ENCODE results near the gene AGBL4.

Gene AGBL4

DNA sequence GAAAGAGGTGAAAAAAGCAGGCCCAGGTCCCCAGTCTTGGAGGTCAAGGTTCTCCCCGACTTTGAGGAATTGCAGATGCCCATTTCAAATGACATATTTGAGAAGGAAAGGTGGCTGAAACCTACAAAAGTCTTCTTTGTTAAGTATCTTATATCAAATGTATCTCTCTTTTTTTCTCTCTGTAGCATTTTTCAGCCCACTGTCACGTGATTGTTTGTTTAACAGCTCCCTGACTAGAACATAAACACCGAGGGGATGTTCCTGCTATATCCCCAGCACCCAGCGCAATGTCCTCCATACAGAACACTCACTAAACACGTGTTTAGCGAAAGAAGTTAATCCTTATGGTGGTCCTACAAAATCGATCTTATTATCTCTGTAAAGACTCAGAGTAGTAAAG, 1274.7 kb downstream of the AGBL4 start:
- DNase-seq, result no peak

DNA sequence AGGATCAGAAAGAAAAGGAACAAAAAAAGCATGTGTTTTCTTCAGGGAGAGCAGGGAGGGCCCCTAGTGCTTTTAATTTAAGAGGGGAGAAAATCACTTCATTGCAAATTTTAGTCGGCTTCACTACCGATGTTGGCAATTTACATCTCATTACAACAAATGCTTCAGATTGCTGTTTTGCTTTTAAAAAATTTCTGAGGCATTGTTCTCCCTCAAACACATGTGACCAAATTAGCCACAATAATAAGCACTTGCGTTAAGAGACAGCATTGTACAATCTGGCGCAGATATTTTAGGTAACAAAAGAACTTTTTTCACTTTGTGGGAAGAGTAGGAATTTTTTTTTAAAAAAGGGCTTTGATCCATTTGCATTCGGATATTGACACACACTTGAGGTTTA, 1276.8 kb downstream of the AGBL4 start:
- DNase-seq, result no peak

DNA sequence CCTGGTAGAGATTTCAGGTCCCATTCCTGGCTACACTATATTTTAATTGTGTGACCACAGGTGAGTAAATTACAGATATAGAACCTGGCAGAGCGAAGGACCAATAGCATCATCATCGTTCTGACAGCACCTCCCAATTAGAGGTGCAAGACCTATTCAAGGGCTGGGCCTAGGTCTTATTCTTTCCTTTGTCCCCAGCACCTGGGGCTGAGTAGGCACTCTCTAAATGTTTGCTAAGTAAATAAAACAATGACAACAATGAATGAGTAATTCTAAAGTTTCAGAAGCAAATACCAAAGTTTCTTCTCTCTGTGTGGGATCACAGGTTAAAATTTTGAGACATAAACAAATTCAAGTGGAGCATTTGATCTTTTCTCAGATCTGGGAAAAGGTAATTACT, 1279.7 kb downstream of the AGBL4 start:
- DNase-seq, result no peak

DNA sequence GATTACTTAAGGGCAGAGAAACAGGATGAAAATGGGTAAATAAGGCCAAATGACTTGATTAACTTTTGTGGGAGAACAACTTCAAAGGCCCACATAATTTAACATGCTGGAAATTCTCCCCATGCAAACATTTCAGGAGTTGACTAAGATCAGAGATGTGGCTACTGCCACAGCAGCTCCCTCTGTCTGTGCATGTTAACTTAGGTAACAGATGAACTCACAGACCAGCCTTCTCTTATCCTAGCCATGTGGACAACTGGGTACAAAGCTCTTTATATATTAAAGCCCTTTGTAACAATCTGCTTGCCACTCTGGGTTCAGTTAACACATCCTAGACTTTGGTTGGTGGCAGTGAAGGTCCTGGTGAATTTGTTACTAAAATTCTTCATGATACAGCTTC, 1280.3 kb downstream of the AGBL4 start:
- DNase-seq, result no peak

DNA sequence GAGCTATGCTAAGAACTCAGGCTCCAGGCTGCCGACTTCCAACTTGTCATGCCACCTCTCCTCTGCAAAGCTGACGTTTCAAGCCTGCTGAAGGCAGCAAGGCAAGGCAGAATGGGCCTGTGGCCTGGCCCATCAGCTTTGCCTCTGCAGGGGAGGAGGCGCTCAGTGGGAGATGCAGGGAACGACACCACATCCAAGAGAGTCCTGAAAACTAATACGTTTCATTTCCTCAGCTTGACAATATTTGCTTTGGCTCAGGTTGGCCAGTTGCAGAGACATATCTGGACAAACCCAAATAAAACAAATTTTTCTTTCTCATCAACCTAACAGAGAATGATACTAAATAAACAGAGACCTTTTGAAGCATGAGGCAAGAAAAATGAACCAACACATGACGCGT, 1282.4 kb downstream of the AGBL4 start:
- no peak for DNase-seq

DNA sequence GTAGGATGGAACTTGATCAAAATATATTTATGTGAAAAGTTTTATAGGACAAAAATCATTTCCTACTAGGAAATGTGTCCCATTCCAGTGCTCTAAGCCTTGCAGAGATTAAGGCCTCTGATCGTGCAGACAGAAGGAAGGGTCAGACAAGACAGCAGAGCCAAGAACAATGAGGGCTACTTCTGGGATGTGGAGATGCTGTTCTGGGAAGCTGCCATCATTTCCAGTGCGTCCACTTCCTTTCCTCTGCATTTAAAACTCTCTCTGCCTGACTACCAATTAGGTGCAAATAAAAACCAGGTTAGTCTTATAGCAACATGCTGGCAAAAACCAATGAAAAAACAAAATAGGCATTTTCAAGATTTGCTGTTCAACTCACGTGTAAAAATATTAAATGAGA, 1283.1 kb downstream of the AGBL4 start:
- no peak for DNase-seq

DNA sequence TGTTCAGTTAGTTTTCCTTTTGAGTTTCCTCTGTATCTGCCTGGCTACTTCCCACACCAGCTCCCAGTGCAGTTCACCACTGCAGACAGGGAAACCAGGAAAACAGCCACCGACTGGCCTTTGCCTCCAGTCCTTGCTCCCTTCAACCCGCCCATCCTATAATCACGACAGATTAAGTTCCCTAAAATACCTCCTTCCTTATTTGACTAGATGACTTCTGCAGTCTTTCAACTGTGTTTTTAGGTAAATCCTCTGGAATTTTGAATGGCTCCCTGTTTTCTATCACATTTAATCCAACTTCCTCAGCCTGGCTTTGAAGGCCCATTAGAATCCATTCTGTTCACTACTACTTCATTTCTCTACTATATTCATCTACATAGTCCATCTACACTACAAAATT, 1284.7 kb downstream of the AGBL4 start:
- DNase-seq, result no peak

DNA sequence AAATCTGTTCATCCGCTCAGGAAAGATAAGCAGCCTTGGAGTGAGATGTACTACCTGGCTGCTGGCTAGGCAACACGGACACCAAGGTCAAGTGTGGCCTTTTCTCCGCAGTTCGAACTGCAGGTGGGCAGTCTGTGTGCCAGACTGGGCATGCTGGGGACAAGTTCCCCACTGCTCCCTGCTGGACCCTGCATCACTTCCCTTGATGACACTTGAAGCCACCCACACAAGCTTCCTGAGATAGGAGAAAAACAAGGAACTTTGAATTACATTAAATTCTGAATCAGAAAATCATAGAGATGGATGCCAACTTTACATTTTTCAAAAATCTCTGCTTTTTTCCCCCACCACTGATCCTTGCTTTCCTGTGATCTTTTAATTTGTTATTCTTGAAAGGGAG, 1285.4 kb downstream of the AGBL4 start:
- DNase-seq, result no peak

DNA sequence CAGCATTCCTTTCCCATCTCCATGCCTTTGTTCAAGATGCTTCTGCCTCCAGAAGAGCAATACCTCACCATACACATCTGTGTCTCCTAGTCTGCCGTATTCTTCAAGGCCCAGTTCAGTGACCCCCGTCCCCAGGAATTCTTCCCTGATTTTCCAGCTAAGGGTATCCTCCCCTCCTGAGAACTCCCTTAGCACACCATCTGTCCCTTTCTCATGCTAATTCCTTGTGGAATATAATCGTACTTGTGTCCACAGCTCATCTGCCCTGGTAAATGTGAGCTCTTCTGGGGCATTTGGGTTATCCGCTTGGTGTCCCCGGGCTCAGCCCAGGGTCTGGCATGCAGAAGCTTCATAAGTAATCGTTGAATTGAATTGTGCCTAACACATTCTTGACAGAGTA, 1288.0 kb downstream of the AGBL4 start:
- DNase-seq, result no peak

DNA sequence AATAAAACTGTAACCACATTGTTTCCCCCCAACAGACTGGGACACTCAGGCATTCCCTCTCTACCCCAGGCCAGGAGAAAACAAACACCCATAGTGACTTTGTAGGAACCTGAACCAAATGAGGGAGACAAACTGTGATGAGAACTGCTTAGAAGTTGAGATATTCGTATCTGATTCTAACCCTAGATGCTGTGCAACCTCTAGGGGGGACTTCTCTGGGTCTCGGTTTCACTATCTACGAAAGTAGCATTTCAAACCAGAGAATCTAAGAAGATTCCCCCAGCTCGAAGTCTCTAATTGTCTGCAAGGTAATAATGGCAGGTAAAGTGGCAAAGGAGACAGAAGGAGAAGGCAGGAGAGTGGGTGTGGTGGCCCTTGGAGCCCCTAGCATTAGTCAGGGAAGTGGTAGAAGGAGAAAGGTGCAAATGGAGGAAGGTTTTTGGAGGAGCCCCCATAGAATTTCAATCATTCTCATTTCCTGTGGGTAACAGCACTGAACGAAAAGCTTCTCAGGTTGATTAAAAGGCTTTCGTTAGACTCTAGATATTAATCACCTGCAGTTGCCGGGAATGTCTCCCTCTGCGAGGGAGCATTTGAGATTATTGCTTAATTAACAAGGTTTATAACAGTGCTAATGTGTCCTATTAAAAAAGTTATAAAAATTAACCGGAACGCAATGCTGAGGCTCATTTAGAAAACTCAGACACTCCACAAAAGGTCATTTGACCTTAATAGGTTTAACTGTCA, 1293.4 kb downstream of the AGBL4 start:
- DNase-seq, result no peak

DNA sequence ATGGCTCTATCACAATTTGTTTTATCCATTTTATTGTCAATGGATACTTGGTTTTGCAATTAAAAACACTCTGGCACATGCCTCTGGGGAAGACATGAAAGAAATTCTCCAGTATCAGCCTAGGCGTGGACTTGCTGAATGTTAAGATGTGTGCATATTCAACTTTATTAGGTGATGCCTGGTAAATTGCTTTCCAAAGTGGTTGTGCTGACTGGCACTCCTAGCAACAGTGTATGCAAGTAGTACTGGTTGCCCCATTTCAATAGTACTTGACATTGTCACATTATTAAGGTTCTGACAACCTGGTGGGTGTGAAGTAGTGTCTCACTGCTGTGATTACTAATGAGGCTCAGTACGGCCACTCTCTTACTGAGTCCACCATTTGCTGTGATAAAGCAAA, 1295.2 kb downstream of the AGBL4 start:
- DNase-seq, result no peak

DNA sequence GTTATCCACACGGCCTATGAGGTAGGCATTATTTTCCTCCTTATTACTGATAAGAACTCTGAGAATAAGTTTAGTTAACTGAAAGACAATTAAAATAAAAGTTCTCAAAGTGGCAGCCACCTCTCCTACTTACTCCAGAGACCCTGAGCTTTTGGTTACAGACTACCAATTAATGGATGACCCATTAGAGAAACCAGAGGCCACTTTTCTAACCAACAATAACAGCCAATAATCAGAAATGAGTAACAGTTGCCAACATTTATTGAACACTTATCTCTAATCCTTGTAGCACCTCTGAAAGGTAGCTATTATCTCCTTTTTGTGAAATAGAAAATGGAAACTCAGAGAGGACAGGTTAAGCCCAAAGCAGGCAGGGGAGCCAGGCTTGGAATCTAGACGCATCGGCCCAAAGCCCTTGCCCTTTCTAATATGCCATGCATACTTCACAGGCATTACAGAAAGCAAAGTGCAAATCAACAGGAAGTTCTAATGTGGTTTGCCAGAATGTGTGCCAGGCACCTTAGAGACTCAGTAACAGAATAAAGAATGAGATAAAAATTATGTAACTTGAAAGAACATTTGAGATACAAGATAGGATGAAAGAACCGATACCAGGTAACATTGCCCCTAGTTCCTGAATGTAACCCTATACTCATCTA, 1297.1 kb downstream of the AGBL4 start:
- DNase-seq, result no peak

DNA sequence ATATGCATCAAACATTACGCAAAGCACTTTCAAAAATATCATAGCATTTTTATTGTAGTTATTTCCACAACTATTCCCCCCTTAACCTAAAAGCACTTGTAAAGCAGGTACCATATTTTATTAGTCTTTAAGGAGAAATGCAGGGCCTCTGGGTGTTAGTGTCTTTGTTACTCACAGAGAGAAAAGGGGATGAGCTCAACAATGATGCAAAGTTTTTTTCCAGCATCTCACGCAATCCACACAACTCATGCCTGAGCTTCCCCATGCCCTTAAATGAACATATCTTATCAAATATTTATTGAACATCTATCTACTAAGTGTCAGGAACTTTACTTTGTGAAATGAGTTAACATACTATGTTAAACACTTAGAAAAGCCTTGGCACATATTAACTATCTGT, 1297.6 kb downstream of the AGBL4 start:
- DNase-seq, result no peak

DNA sequence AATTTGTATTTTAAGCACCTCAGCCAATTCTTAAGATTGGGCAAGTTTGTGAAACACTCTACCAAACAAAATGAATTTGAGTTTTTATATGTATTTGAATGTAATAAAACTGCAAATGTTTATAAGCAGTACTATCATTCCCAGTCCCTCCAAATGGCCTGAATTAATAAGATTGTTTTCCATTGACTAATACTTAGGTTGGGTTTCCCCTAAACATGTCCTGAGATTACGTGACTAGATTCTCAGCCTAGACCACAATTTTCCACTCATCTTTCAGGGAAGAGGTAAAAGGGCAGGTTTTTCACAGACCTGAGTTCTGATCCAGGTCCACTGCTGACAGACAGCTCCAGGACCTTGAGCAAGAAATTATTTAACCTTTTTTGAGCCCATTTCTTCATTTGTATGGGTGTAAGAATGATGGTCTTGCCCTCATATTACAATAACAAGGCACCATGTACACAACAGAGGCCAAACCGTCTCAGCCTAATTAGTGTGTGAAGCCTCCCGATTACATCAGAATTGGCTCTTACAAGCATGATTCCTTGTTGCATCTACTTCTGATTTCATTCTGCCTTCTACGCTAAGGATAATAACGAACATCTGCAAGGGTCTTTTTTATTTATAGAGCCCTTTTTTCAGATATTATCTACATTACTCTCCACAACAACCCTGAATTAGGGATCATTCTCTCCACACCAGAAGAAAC, 1298.3 kb downstream of the AGBL4 start:
- no peak for DNase-seq

DNA sequence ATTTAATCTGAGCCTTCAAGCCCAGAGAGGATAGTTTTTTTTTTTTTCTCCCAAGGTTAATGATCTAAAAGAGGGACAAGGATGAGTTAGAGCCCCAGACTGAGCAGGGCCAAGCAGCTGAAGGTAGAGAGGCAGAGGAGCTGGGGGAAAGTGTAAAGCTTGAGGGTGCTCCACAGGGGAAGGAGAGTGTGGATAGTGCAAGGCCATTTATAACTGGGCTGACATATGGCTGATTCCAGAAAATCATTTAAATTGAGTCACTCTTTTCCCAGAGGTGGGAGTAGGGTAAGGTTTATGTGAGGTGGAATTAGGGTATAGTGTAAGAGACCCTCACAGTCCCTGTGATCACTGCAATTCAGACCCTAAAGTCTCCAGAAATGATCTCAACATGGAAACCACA, 1302.8 kb downstream of the AGBL4 start:
- DNase-seq, result no peak

DNA sequence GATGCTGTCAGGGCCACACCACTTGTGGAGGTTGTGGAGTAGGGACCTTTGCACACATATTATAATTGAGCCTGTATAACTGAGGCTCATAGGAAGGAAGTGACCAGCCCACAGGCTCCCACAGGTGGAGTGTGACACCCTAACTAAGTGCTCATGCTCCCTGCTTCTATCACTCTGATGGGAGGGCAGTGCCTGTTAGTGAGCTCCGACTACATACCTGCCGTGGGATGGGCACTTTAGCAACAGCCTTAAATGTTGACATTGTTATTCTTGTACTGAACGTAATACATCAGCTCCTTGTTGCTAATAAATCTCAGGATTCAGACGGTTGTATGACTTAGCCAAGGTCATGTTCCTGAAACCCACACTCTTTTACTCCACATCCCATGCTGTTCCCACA, 1305.0 kb downstream of the AGBL4 start:
- no peak for DNase-seq

DNA sequence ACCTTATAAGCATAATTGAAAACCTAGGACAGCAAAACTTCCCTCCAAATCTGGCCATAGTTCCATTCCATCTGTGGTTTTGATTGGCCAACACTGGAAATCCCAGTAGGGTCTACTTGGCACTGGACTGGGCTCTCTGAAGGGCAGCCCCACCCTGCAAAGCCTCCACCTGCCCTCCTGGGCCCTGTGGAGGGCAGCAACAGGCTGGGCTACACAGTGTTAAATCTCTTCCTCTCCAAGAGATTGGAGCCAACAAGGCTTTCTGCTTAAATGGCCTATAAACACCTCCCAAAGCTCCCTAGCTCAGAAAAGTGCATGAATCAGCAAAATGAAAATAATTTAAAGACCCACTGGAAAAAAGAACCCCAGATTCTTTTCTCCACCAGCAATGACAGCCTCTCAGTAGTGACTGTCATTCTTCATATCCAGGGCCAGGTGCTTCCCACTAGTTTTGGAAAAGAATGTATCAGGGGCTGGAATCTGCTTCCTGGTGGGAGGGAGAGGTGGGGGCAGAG, 1305.6 kb downstream of the AGBL4 start:
- DNase-seq, result no peak

DNA sequence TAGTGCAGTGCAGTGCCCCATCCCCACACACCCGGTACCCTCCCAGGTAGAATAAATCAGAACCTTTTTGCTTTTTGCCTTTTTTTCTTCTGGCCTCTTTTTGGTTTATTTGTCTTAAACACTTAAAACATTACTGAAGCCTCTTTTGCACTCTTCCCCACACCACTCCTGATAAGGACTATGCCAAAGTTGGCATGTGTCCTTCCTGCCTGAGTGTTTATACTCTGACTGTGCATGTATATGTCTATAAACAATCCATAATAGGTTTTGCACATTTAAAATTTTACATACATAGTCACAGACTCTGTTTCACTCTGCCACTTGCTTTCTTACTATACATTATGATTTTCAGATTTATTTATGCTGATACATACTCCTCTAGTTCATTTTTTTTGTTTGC, 1306.7 kb downstream of the AGBL4 start:
- DNase-seq, result no peak

DNA sequence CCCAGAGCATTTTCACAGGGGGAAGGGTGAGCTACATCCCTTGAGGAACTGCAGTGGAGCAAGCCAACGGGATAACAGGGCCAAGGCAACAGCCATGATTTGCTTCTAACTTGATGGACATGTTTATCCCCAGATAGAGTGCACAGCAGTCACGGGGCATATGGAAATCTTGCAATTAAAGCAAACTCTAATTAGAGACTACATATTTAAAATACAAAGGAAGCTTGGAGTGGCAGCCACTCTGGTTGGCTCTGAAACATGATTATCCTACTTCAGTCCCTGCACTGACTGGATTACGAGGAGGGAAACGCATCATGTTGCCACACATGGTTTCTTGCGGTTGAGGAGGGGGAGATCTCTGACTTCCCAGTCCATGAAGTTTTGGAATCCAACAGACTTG, 1307.8 kb downstream of the AGBL4 start:
- no peak for DNase-seq

DNA sequence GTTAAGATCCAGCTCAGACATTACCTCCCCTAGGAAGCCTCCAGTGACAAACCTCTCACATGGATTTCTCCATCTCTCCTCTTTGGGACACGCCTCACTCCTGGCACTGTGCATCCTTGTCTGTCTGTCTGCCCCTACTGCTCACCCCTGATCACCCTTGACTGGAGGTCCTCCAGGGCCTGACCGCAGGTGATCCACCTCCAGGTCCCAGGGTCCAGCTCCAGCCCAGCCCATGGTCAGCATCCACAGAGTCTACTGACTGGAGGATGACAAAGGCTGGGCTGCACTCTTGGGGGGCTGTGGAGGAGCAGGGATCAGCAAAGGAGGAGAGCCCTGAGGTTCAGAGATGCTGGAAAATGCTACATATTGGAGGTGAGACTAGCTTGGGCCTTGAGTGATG, 1312.8 kb downstream of the AGBL4 start:
- no peak for DNase-seq

DNA sequence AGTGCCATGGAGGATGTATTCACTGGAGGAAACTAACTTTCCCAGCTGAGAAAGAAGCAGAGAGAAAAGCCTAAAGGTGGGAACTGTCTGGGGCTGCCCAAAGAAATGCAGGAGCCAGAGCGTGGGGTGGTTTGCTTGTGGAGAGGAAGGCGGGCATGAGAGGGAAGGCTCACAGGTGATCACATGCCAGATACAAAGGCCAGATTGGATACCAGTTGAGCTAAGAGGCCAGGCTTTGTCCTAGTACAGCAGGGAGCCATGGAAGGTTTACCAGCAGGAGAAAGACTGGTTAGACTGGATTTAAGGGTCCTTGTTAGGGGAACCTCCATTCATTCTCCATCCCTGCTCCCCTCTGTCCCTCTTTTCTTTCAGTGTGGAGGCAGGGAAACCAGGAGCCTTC, 1313.4 kb downstream of the AGBL4 start:
- no peak for DNase-seq

DNA sequence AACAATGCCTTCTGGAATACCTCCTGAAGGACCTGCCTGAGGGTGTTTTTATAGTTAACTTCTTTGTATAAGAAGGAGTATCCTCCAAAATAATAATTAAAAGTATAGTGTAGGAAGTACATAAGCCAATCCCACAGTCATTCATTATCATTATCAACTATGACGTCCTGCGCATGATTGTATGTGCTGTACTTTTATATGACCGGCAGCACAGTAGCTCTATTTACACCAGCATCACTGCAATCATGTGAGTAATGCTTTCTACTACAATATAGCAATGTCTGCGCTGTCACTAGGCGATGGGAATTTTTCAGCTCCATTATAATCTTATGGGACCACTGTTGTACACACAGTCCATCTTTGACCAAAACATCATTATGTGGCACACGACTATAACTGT, 1319.0 kb downstream of the AGBL4 start:
- DNase-seq, result no peak

DNA sequence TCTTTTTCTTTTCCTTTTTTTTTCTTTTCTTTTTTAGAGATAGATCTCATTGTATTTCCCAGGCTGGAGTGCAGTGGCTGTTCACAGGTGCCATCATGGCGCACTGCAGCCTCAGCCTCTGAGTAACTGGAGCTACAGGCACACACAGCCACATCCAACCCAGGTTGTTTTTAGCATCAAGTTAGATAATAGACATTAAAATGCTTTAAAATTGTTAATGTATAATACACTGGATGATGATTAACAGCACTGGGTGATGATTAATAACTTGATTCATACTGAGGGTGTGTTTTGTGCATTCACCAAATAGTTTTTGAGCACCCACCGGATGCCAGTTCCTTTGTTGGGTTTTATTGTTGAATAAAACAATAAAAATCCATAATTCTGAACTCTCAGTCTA, 1322.3 kb downstream of the AGBL4 start:
- DNase-seq, result no peak

DNA sequence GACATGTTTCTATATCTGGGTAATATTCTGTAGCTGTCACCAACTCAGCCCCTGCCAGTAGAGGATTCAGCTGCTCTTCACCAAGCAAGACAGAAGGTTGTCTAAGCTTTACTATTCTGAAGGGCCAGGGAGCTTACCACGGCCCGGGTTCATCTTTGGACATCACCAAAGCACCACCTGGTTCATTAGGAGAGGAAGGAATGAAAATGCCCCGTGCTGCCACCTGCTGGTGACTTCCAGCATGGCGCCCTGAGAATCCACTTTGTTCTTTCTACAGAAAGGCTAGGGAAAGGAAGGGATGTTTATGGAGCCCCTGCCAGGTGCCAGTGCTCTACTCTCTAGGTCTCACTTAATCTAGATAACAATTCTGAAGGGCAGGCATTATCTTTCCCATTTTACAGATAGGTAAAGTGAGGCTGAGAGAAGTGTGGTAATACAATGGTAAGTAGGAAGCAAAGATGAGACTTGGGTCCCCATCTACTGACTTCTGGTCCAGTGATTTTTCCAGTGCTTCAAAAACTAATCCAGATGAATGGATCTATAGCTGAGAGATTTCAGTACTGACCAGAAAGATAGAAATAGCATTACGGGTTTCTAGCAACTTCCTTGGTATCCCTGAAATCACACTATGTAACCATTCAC, 1326.6 kb downstream of the AGBL4 start:
- DNase-seq, result peak; percentile 14

Measured in effector CD4-positive, alpha-beta T cell (primary cell).